ENCODE data around the gene MPC1.

GRCh38 chr6:166343150-166343487, 39.6 kb downstream of the MPC1 start:
- TF ChIP-seq EZH2 (IDR thresholded peaks at IDR 0.05; ENCODE audit: borderline replicate concordance, low read depth, low read length, severe bottlenecking) (no peak), POLR2A (IDR thresholded peaks at IDR 0.05; ENCODE audit: low read depth, low read length) (no peak), MAX (IDR thresholded peaks at IDR 0.05; ENCODE audit: insufficient read depth, insufficient read length) (no peak), CTCF (IDR thresholded peaks at IDR 0.05; ENCODE audit: extremely low read depth in 1 of 2, insufficient read depth in 1 of 2, low read depth in 1 of 2, low read length in 2 of 2) (no peak), POLR2AphosphoS5 (IDR thresholded peaks at IDR 0.05; ENCODE audit: insufficient read depth, low read depth, low read length) (no peak), GATA2 (IDR thresholded peaks at IDR 0.05; ENCODE audit: insufficient read depth, insufficient read length, low read depth, low read length) (no peak), JUN (IDR thresholded peaks at IDR 0.05; ENCODE audit: borderline replicate concordance, insufficient read depth, insufficient read length, low read depth) (no peak), MYC (IDR thresholded peaks at IDR 0.05; ENCODE audit: low read depth, low read length) (no peak)
